Loucy (cell line): Measurements from ENCODE around the gene RPL22L1.
"Not testable (repeated sequence)": the region's sequence is repeated elsewhere in the genome, so short reads cannot be mapped to it uniquely, and the experiment has no call there.

Experiments
- H2AFZ ChIP-seq: fragments of 200-600 bp; sonication (generic); 2 replicates; pipeline ENCODE4 v1.6.0; 2016; ENCODE audit warnings: antibody characterized with exemption, mild to moderate bottlenecking, low read length, moderate library complexity
- H3F3A ChIP-seq: fragments of 200-600 bp; 2 replicates; pipeline ENCODE4 v1.6.0; 2016; ENCODE audit warnings: antibody characterized with exemption, low read depth, mild to moderate bottlenecking
- H3K27me3 ChIP-seq: fragments of 200-600 bp; sonication (generic); 2 replicates; pipeline ENCODE4 v1.6.1; 2014; ENCODE audit warnings: low read length, mild to moderate bottlenecking; ENCODE audit not compliant: insufficient read depth, poor library complexity, severe bottlenecking
- H3K36me3 ChIP-seq: fragments of 200-600 bp; sonication (generic); 2 replicates; pipeline ENCODE4 v1.6.1; 2016; ENCODE audit warnings: low read length; ENCODE audit not compliant: insufficient read depth
- H3K4me1 ChIP-seq: fragments of 200-600 bp; sonication (generic); 2 replicates; pipeline ENCODE4 v1.5.1; 2014; ENCODE audit warnings: low read length, mild to moderate bottlenecking; ENCODE audit not compliant: insufficient read depth, poor library complexity, severe bottlenecking
- H3K4me2 ChIP-seq: fragments of 200-600 bp; sonication (generic); 2 replicates; pipeline ENCODE4 v1.6.0; 2014; ENCODE audit warnings: antibody characterized with exemption, low read length, low read depth, mild to moderate bottlenecking; ENCODE audit not compliant: poor library complexity, severe bottlenecking
- H3K4me3 ChIP-seq: fragments of 200-600 bp; sonication (generic); 2 replicates; pipeline ENCODE4 v1.5.1; 2014; ENCODE audit warnings: low read length, mild to moderate bottlenecking, mixed read lengths; ENCODE audit not compliant: poor library complexity, severe bottlenecking
- H3K79me2 ChIP-seq: fragments of 200-600 bp; sonication (generic); 2 replicates; pipeline ENCODE4 v1.6.1; 2014; ENCODE audit warnings: low read length; ENCODE audit not compliant: insufficient read depth
- H3K9ac ChIP-seq: fragments of 200-600 bp; sonication (generic); 2 replicates; pipeline ENCODE4 v1.6.0; 2014; ENCODE audit warnings: mild to moderate bottlenecking, low read depth, low read length, moderate library complexity; ENCODE audit not compliant: poor library complexity, severe bottlenecking
- H3K9me2 ChIP-seq: fragments of 200-600 bp; sonication (generic); replicated peaks from 2 replicates; pipeline ENCODE4 v1.6.1; 2016; ENCODE audit warnings: low read depth, low read length, mixed read lengths
- H3K9me3 ChIP-seq: fragments of 200-600 bp; sonication (generic); 2 replicates; pipeline ENCODE4 v1.6.1; 2014; ENCODE audit warnings: mild to moderate bottlenecking, antibody characterized with exemption, low read length, low read depth; ENCODE audit not compliant: insufficient read depth
- H4K20me1 ChIP-seq: fragments of 200-600 bp; sonication (generic); 2 replicates; pipeline ENCODE4 v1.6.0; 2014; ENCODE audit warnings: antibody characterized with exemption, low read length, mild to moderate bottlenecking; ENCODE audit not compliant: insufficient read depth, poor library complexity, severe bottlenecking
- EZH2phosphoT487 ChIP-seq: fragments of 200-600 bp; IDR thresholded peaks from 2 replicates; pipeline ENCODE4 v1.6.1; 2018; ENCODE audit warnings: antibody characterized with exemption, mild to moderate bottlenecking, moderate library complexity, borderline replicate concordance
- TF ChIP-seq, protein P1 (sequence below): fragments of 200-600 bp; sonication (generic); conservative IDR thresholded peaks from 2 replicates; pipeline ENCODE4 v1.5.1; 2014; ENCODE audit warnings: mild to moderate bottlenecking, antibody characterized with exemption, low read length

Gene RPL22L1

DNA sequence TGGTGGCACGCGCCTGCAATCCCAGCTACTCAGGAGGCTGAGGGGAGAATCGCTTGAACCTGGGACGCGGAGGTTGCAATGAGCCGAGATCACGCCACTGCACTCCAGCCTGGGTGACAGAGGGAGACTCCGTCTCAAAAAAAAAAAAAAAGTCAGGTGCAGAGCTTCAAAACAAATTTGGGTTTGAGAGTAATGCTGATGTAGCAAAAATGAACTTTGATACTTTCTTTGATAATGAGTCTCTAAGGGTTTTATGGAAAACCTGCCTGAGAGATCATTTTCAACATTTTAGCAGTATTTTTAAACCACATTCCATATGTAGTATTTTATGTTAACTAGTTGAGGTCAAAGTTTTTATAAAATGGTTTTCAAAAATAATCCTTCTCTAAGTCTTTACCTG, 23.9 kb upstream of the RPL22L1 start:
- Histone ChIP-seq H3K4me2 (no peak overlapping the region), H3K9me3 (peaks cover 5% of the 10 kb centered on the region), H3K36me3 (no peaks in the 10 kb centered on the region), H3K27me3 (no peaks in the 10 kb centered on the region), H2AFZ (no peak overlapping the region), H3K4me1 (peaks cover 3% of the 10 kb centered on the region), H3F3A (no peaks in the 10 kb centered on the region), H3K9me2 (no peaks in the 10 kb centered on the region), H3K79me2 (no peaks in the 10 kb centered on the region), H3K4me3 (no peak overlapping the region), H4K20me1 (no peaks in the 10 kb centered on the region), H3K9ac (no peak overlapping the region)
- no peak for TF ChIP-seq EZH2phosphoT487
- TF ChIP-seq, protein P1, sequence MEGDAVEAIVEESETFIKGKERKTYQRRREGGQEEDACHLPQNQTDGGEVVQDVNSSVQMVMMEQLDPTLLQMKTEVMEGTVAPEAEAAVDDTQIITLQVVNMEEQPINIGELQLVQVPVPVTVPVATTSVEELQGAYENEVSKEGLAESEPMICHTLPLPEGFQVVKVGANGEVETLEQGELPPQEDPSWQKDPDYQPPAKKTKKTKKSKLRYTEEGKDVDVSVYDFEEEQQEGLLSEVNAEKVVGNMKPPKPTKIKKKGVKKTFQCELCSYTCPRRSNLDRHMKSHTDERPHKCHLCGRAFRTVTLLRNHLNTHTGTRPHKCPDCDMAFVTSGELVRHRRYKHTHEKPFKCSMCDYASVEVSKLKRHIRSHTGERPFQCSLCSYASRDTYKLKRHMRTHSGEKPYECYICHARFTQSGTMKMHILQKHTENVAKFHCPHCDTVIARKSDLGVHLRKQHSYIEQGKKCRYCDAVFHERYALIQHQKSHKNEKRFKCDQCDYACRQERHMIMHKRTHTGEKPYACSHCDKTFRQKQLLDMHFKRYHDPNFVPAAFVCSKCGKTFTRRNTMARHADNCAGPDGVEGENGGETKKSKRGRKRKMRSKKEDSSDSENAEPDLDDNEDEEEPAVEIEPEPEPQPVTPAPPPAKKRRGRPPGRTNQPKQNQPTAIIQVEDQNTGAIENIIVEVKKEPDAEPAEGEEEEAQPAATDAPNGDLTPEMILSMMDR = no peak

DNA sequence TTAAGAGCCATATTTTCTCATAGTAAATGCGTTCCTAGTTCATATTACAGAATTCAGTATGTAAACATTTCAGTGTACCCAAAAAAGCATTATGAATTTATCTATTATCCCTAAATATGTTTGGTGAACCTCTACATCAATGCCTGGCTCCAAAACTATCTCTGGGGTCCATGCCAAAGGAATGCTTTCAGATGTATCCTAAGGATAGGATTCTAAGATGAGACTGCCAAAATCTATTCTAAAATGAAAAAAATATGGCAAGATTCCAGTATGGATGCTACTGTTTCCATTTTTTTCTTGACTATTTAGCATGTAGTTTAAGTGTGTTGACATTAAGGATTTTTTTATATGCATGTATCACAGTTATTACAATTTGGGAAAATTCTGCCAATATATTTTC, 19.6 kb upstream of the RPL22L1 start:
- TF ChIP-seq EZH2phosphoT487 = no peak
- TF ChIP-seq, protein P1 = no peak
- no peak overlapping the region for H3K9ac ChIP-seq
- no peak overlapping the region for H3K4me3 ChIP-seq

DNA sequence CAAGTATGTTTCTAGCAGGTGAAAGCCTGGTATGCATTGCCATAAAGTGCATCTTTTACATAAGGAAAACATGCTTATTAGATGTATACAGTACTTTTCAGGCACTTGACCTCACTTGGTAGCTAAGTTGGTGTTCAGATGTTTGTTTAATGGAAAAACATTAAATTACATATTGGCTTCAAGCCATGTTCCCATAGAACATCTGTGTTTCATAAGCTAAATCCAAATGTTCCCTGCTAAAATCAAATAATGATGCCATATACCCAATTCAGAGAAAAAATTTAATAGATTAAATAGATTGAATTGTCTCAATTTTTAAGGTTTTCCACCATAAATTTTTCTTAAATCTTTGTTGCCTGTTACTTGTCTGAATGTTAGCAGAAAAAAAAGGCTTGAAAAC, 19.1 kb upstream of the RPL22L1 start:
- TF ChIP-seq EZH2phosphoT487 = no peak
- TF ChIP-seq, protein P1 = no peak
- Histone ChIP-seq H3K36me3 (no peaks in the 10 kb centered on the region), H3K9me2 (no peaks in the 10 kb centered on the region), H3K4me2 (no peak overlapping the region), H3K9me3 (no peaks in the 10 kb centered on the region), H2AFZ (no peak overlapping the region), H3K9ac (no peak overlapping the region), H3K4me3 (no peak overlapping the region), H4K20me1 (no peaks in the 10 kb centered on the region), H3K79me2 (no peaks in the 10 kb centered on the region), H3F3A (no peaks in the 10 kb centered on the region), H3K27me3 (no peaks in the 10 kb centered on the region), H3K4me1 (peaks cover 3% of the 10 kb centered on the region)

More for the DNA sequence above, 19.6 kb upstream of the RPL22L1 start:
- Histone ChIP-seq H3K79me2 (no peaks in the 10 kb centered on the region), H3K9me2 (no peaks in the 10 kb centered on the region), H3K27me3 (no peaks in the 10 kb centered on the region), H4K20me1 (no peaks in the 10 kb centered on the region), H3K4me2 (no peak overlapping the region), H3K9me3 (no peaks in the 10 kb centered on the region), H3K36me3 (no peaks in the 10 kb centered on the region), H3K4me1 (peaks cover 3% of the 10 kb centered on the region), H2AFZ (no peak overlapping the region), H3F3A (no peaks in the 10 kb centered on the region)

DNA sequence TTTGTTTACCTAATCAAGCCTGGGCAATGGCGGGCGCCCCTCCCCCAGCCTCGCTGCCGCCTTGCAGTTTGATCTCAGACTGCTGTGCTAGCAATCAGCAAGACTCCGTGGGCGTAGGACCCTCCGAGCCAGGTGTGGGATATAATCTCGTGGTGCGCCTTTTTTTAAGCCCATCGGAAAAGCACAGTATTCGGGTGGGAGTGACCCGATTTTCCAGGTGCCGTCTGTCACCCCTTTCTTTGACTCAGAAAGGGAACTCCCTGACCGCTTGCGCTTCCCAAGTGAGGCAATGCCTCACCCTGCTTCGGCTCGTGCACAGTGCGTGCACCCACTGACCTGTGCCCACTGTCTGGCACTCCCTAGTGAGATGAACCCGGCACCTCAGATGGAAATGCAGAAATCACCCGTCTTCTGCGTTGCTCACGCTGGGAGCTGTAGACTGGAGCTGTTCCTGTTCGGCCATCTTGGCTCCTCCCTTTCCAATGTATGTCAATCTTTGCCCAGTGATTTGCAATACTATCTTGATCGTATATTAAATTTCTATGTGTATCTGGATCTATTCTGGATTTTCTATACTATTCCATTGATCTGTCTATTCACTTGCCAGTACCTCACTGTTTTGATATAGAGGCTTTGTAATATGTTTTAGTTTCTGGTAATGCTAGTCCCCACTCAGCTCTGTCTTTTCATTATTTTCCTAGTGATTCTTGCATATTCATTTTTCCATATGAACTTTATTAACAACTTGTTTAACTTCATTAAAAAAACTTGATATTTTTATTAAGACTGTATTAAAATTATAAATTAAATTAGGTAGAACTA, 14.3 kb upstream of the RPL22L1 start:
- not testable (repeated sequence) for H3K4me3 ChIP-seq, H4K20me1 ChIP-seq, H3K9ac ChIP-seq, H3K36me3 ChIP-seq, H3F3A ChIP-seq, H3K9me2 ChIP-seq, H3K27me3 ChIP-seq, H3K9me3 ChIP-seq, H3K4me2 ChIP-seq, H3K79me2 ChIP-seq, H2AFZ ChIP-seq, H3K4me1 ChIP-seq

DNA sequence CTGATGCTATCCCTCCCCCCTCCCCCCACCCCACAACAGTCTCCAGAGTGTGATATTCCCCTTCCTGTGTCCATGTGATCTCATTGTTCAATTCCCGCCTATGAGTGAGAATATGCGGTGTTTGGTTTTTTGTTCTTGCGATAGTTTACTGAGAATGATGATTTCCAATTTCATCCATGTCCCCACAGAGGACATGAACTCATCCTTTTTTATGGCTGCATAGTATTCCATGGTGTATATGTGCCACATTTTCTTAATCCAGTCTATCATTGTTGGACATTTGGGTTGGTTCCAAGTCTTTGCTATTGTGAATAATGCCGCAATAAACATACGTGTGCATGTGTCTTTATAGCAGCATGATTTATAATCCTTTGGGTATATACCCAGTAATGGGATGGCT, 8.7 kb upstream of the RPL22L1 start:
- H3K36me3 ChIP-seq, H2AFZ ChIP-seq, H3K79me2 ChIP-seq, H3K9me2 ChIP-seq, H3K9ac ChIP-seq, H4K20me1 ChIP-seq, H3K4me1 ChIP-seq, H3K4me3 ChIP-seq, H3K9me3 ChIP-seq, H3K4me2 ChIP-seq, H3K27me3 ChIP-seq, H3F3A ChIP-seq: not testable (repeated sequence)
